Measurements from ENCODE around the gene TARDBP.
"Not testable (repeated sequence)": the region's sequence is repeated elsewhere in the genome, so short reads cannot be mapped to it uniquely, and the experiment has no call there.

The TARDBP gene

DNA sequence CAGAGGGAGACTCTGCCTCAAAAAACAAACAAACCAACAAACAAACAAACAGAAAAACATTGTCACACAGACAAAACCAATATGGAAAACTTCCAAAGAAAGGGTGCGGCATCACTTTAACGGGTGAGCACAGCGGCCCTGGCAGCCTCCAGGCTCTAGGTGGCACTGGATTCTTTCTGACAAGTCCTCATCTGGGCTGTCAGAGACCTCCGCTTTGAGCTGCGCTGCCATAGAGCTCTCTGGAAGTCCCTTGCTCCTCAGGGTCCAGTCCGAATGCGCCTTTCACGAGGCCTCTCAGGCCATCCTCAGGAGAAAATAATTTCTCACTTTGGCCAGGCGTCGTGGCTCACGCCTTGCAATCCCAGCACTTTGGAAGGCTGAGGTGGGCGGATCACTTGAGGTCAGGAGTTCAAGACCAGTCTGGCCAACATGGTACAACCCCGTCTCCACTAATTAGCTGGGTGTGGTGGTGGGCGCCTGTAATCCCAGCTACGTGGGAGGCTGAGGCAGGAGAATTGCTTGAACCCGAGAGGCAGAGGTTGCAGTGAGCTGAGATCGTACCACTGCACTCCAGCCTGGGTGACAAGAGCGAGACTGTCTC lies 51.6 kb downstream of the TARDBP start:
- in situ Hi-C loops (cut with MboI; ENCODE audit: low pct_unique_long_range_greater_than_20kb, low sequenced_read_pairs, unreplicated experiment); DNase-seq (ENCODE audit: low spot score): not testable (repeated sequence)
- TF ChIP-seq, protein P1, sequence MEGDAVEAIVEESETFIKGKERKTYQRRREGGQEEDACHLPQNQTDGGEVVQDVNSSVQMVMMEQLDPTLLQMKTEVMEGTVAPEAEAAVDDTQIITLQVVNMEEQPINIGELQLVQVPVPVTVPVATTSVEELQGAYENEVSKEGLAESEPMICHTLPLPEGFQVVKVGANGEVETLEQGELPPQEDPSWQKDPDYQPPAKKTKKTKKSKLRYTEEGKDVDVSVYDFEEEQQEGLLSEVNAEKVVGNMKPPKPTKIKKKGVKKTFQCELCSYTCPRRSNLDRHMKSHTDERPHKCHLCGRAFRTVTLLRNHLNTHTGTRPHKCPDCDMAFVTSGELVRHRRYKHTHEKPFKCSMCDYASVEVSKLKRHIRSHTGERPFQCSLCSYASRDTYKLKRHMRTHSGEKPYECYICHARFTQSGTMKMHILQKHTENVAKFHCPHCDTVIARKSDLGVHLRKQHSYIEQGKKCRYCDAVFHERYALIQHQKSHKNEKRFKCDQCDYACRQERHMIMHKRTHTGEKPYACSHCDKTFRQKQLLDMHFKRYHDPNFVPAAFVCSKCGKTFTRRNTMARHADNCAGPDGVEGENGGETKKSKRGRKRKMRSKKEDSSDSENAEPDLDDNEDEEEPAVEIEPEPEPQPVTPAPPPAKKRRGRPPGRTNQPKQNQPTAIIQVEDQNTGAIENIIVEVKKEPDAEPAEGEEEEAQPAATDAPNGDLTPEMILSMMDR (IDR thresholded peaks at IDR 0.05; ENCODE audit: extremely low read depth, insufficient read depth, missing control alignments): peak; percentile 12

DNA sequence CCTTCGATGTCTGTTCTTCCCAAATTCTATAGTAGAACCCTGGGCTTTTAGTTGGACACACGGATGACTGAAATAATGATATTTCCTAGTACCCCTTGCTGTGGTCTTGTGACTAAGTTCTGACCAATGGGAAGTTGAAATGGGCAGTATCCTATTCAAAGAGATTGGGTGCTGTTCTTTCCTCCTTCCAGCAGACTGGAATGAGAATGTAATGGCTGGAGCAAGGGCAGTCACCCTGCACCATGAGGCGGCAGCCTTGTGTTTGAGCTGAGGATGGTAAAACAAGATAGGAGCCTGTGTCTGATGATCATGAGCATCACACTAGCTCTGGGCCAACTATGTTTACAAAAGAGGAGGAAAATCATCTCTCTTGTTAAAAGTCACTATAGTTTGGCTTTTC lies 52.5 kb downstream of the TARDBP start:
- TF ChIP-seq, protein P1 (IDR thresholded peaks at IDR 0.05; ENCODE audit: extremely low read depth, insufficient read depth, missing control alignments): no peak
- no peak for DNase-seq (ENCODE audit: low spot score)

DNA sequence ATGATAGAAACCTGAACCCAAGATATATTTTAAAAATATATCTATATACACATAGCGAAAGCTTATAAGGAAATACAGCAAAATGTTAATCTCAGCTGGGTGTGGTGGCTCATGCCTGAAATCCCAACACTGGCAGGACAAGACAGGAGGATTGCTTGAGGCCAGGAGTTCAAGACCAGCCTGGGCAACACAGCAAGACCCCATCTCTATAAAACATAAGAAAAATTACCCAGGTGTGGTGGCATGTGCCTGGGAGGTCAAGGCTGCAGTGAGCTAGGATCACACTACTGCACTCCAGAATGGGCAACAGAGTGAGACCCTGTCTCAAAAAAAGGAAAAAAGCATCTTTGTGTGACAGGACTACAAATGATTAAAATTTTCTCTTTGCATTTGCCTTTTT lies 53.3 kb downstream of the TARDBP start:
- in situ Hi-C loops (cut with MboI; ENCODE audit: low pct_unique_long_range_greater_than_20kb, low sequenced_read_pairs, unreplicated experiment): no loop called here
- TF ChIP-seq, protein P1 (IDR thresholded peaks at IDR 0.05; ENCODE audit: extremely low read depth, insufficient read depth, missing control alignments): no peak
- DNase-seq (ENCODE audit: low spot score): no peak

More for the DNA sequence above, 52.5 kb downstream of the TARDBP start:
- in situ Hi-C loops (cut with MboI; ENCODE audit: low pct_unique_long_range_greater_than_20kb, low sequenced_read_pairs, unreplicated experiment): no loop called here

DNA sequence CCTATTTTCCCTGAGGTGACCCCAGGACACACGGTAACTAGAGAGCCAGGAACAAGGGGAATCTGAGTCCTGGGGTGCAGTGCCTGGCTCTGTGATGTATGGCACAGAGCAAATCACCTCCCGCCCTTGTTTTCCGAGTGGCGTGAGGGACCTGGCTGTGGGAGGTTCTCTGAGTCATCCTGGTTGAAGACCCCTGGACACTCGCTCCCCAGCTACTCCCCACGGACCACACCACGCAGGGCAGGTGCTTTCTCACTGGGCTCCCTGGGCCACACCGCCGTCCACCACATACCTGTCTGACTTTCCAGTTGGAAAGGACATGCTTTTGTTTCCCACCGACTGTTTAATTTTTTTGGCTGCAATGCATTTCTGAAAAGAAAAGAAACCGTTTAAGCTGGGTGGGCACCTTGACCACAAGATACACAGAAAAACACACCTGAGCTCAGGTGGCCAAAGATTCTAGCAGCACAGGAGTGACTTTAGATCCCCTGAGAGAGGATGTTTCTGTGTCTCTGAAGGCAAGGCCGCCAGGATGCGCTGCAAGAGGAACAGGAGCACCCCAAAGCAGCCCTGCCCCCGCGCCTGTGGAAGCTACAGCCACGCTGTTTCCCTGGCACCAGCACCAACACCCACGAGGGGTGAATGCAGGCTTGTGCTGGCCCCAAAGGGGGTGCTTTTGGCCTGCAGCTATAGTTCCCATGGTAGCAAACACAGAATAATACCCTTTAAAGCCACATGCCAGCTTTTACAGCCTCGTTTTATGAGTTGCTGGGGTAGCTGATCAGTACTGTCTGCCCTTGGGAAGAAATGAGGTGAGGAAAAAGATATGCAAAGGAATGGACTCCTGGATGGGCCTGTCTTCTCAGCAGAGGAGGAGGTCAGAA lies 55.5 kb downstream of the TARDBP start:
- DNase-seq (ENCODE audit: low spot score): no peak
- in situ Hi-C loops (cut with MboI; ENCODE audit: low pct_unique_long_range_greater_than_20kb, low sequenced_read_pairs, unreplicated experiment): no loop called here
- TF ChIP-seq, protein P1 (IDR thresholded peaks at IDR 0.05; ENCODE audit: extremely low read depth, insufficient read depth, missing control alignments): no peak

DNA sequence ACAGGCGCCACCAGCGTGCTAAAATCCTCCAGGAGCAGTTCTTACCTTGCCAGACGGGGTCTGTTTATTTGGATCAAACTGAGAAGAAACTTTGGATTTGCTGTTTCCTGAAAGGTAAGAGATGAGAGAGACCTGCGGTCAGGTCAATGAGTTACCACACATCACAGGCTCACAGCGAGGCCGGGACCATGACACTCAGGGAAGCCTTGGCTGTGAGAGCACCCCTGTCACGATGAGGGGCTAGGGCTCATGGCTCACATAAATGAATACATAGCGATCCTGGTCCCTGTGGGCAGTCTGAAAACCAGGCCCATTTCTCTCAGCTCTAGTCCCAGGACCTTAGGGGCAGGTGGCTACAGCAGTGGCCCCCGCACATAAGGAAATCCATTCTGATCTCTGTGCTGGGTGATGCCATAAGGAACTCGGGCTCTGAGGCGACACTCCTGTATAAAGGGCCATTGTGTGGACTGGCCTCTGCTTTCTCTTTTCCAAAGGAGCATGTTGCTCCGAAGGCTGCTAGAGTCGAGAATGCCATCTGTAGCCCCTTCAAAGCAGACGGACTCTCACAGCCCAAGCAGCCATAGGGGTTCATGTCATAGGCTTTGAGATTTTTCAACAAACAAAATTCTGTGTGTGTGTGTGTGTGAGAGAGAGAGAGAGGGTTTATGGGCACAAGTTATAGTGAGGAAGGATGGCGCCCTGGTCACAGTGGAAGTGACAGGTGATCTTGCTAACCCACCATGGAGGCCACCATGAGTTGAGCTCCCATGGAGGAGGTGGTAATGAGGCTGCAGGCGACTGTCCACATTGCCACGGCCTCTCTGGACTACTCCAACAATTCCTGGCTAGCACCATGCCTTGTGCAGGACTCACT lies 56.4 kb downstream of the TARDBP start:
- TF ChIP-seq, protein P1 (IDR thresholded peaks at IDR 0.05; ENCODE audit: extremely low read depth, insufficient read depth, missing control alignments): no peak
- DNase-seq (ENCODE audit: low spot score): no peak
- in situ Hi-C loops (cut with MboI; ENCODE audit: low pct_unique_long_range_greater_than_20kb, low sequenced_read_pairs, unreplicated experiment): no loop called here

DNA sequence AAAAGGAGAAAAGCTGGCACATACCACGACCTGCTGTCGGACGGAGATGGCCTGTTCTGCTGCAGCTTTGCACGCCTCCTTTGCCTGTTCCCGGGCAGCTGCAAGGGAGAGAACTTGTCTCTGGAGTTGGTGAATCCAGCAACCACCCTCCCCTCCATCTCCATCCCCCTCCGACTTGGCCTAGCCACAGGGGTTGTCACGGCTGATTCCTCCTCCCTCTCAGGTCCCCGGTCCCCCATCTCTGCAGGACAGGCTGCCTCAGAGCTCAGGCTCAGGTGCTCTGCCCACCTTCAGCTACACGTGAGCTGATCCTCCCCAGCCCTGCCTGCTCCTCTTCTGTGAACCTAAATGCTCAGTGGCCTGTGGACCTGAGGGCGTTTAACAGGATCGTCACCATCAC lies 58.4 kb downstream of the TARDBP start:
- DNase-seq (ENCODE audit: low spot score): no peak
- TF ChIP-seq, protein P1 (IDR thresholded peaks at IDR 0.05; ENCODE audit: extremely low read depth, insufficient read depth, missing control alignments): no peak
- in situ Hi-C loops (cut with MboI; ENCODE audit: low pct_unique_long_range_greater_than_20kb, low sequenced_read_pairs, unreplicated experiment): no loop called here

Measured in GM13977 (cell line).